A204.1 (cell line): ENCODE results near the gene NEK4.
"Not testable (repeated sequence)": the region's sequence is repeated elsewhere in the genome, so short reads cannot be mapped to it uniquely, and the experiment has no call there.

Experiments used
- FAIRE-seq: peaks from 2 replicates; lab custom pipeline; 2012; peaks lifted over from hg19 to GRCh38; lab: Jason Lieb, UNC

NEK4 gene

GRCh38 chr3:52696830-52697631, 73.7 kb downstream of the NEK4 start:
- FAIRE-seq, result no peak

GRCh38 chr3:52695798-52696671, 74.7 kb downstream of the NEK4 start:
- no peak for FAIRE-seq

GRCh38 chr3:52694528-52695189, 76.1 kb downstream of the NEK4 start:
- no peak for FAIRE-seq

DNA sequence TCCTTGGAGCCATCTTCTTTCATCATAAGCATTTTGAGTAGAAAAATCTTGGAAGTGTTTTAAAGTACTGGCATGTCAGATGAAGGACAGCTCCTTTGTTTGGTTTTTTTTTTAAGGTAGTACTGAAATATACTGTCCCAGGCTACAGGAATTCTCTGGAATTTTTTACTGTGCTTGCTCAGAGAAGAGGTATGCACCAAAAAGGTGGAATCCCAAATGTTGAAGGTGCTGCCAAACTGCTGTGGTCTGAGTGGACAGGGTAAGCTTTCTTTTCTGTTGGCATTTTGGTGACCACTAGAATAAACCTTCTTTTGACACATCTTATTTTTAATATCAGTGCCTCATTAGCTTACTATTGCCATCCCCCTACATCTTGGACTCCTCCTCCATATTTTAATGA, 77.7 kb downstream of the NEK4 start:
- FAIRE-seq, result no peak

DNA sequence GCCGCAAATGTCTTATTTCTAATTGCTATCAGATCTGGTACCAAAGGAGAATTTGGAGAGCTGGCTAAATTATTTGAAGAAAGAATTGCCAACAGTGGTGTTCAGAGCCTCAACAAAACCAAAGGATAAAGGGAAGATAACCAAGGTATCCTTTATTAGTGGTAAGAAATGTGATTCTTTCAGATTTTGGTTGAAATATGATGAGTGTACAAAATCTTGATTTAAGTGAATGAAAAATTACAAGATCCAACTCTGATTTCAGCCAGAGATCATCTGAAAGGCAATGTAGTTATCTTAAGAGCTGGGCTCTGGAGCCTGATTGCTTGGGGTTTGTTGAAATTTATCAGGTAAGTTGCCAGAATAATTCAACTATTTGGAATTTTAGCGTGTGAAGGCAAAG, 80.2 kb downstream of the NEK4 start:
- FAIRE-seq, result no peak

DNA sequence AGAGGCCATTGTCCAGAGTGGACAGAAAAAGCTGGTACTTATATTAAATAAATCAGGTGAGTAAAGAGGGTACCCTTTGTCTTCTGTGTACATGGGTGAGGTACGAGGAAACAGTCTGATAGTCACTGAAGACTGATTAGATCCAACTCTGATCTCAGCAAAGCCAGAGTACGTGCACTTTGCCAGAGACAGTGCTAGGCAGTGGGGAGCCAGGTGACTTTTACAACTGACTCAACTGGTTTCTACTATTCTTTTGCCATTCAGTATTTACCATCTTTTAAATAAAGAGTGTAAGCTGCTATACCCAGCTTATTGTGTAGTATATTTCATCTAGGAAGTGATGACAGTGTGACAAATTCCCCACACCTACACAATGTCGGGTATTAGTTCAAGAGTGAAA, 81.6 kb downstream of the NEK4 start:
- no peak for FAIRE-seq

DNA sequence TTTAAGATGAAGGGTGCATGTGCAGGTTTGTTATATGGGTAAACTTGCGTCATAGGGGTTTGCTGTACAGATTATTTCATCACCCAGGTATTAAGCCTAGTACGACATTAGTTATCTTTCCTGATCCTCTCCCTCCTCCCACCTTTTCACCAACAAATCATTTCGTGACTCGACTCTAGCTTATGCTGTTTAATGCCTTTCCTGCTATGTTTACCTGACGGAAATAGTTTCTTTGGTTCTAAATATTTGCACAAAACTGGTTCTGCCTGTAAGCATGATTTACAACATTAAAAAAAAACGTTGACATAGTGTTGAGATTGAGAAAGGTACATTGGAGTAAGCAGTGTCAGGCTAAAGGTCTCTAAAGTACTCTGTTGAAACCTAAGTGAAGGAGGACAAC, 82.5 kb downstream of the NEK4 start:
- FAIRE-seq, result no peak

DNA sequence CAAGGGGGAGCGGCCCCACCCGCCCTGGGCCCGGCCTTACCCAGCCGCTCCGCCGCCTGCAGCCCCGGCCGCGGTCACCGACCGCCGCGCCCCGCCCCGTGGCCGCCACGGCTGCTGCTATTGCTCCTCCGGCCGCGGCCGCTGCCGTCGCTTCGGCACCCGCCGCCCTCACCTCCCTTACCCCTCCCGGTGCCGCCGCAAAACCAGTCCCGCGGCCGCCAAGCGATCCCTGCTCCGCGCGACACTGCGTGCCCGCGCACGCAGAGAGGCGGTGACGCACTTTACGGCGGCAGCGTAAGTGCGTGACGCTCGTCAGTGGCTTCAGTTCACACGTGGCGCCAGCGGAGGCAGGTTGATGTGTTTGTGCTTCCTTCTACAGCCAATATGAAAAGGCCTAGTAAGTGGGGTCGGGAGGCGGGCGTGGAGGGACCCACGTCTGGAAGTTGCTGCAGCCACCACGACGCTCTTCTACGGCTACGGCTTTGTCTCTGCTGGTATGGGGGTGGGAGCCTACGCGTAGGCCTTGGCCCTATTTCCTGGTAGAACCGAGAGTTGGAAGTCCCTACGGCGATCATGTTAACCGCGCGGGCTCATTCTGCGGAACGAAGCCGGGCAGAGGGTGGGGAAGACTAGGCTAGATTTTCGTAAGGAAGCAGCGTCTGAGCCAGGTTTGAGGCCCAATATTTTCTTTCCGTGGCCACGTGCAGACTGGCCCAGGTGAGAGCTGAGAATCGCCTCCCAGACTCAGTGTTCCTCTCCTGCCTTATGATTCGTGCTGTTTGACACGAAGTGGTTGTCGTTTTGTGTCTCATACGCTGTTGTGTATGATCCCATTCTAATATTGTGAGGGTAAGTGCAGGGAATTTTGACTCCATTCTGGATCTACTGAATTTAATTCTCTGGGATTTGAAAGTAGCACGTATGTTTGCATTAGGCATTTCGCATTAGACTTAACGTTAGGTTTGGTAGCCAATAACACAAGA, 84.7 kb downstream of the NEK4 start, which contains the start of the genes GNL3 and PBRM1:
Gene GNL3 (plus strand): TSS at position 324 of the 983 bp plus-strand sequence. CDS start 61 bp downstream, at position 385.
Gene PBRM1 (minus strand): TSS at position 205 of the 983 bp plus-strand sequence.
- no peak for FAIRE-seq

- FAIRE-seq, result no peak
Observed at GRCh38 chr3:52685285-52685708, 85.4 kb downstream of the NEK4 start.

DNA sequence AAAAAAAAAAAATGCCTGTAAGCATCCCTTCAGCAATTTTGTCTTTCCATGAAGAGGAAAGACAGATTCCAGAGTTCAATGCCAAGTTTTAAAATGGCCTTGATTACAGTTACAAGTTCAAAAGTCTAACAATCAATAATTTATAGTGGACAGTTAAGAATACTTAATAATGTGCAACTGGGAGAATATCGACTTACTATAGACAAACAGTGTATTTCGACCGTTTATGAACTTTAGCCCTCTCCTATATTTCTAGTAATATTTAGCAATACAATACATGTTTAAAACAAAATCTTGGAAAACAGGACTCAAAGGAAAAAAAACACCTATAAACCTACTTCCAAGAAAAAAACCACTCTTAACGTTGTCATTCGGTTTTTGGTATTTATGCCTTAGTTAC, 86.6 kb downstream of the NEK4 start:
- no peak for FAIRE-seq

DNA sequence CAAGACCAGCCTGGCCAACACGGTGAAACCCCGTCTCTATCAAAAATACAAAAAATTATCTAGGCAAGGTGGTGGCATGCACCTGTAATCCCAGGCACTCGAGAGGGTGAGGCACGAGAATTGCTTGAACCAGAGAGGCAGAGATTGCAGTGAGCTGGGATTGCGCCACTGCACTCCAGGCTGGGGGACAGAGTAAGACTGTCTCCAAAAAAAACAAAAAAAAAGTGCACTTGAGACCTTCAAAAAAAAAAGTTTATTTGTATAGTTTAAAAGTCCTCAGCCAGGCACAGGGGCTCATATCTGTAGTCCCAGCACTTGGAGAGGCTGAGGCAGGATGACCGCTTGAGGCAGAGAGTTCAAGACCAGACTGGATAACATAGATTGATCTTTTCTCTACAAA, 87.1 kb downstream of the NEK4 start:
- FAIRE-seq, result no peak

- no peak for FAIRE-seq
Observed at GRCh38 chr3:52682016-52682415, 88.7 kb downstream of the NEK4 start.

DNA sequence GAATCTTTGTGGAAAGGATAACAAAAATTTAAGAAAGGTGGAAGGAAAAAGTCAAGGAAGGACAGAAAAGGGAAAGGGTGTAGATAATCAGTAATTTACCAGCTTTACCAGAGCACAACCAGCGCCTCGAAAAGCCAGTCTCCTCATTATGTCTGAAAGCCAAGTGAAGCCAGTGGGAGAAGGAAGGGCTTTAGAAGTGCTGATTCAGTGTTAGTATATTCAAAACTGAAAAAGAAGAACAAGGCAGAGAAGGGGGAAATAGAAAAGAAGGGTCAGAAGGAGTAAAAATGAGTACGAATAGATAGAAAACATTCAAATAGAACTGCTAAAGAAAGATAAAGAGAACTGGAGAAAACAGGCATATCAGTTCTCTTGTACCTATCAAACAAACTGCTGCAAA, 89.1 kb downstream of the NEK4 start:
- no peak for FAIRE-seq

DNA sequence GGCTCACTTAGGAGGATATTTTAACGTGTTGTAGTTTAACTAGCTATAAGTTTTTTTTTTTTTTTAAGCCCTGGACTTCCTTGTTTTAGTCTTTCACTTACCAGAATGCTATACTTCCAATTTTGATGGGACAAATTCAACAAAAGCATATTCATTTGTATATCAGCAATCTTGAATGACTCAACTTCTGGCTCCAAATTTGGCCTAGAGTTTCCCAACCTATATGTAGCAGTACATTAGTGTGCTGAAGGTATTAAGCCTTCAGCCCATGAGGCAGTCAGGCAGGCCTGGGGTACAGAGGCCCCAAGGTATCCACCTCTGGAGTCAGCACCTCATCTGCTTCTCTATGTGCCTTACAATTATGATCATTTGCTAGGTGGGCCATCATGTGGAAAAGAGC, 90.9 kb downstream of the NEK4 start:
- no peak for FAIRE-seq

- FAIRE-seq, result no peak
Observed at GRCh38 chr3:52679199-52679538, 91.6 kb downstream of the NEK4 start.

- no peak for FAIRE-seq
Observed at GRCh38 chr3:52678265-52679198, 92.2 kb downstream of the NEK4 start.

GRCh38 chr3:52676201-52676600, 94.5 kb downstream of the NEK4 start:
- FAIRE-seq, result not testable (repeated sequence)

GRCh38 chr3:52671676-52672075, 99.1 kb downstream of the NEK4 start:
- FAIRE-seq, result no peak

DNA sequence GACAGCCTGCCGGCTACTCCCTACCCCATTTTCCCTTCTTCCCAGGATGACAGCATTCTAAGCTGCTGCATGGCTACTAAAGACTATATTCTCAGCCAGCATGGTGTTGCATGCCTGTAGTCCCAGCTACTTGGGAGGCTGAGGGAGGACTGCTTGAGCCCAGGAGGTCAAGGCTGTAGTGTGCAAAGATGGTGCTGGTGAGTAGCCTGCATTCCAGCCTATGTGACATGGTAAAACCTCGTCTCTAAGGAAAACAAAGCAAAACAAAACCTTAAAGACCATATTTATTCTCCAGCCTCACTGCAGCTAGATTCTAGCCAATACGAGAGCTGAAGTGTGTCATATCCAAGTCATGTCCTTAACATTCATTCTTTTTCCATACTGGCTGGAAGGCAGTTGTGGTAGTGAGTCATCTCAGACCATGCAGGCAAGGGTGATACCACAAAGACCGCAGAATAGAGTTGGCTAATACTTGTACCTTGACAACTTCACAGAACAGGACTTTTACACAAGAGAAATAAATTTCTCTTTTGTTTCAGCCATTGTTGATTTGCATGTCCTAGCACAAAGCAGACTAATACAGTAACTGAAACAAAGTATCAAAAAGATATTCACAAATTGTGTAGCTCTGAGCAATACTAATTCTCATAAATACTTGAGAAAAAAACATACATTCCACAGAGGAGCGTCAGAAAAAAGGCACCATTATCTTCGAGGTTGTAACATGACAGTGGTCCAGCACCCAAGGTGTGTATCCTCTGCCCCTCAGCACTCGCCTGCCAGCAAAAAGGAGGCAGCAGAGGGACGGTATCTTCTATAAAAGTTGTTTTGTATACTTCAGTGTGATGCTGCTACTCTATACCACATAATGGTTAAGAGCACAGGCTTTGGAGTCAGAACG, 99.9 kb downstream of the NEK4 start:
- no peak for FAIRE-seq
